ENCODE data around the gene UPB1. TPM values are rescaled to one million over a fixed set of nuclear protein-coding genes. Genes with fewer than 3 reads are reported as not detected.
A peak's percentile ranks its signal among the peaks of the same experiment; 100 is the strongest.

Gene UPB1
- total and polyA plus RNA-seq, 10 of the 15 experiments (the other 5 are each of a cell fraction or from before 2014, with no cell fraction given), result 0.89 to 20.5 (median 3.1) TPM

DNA sequence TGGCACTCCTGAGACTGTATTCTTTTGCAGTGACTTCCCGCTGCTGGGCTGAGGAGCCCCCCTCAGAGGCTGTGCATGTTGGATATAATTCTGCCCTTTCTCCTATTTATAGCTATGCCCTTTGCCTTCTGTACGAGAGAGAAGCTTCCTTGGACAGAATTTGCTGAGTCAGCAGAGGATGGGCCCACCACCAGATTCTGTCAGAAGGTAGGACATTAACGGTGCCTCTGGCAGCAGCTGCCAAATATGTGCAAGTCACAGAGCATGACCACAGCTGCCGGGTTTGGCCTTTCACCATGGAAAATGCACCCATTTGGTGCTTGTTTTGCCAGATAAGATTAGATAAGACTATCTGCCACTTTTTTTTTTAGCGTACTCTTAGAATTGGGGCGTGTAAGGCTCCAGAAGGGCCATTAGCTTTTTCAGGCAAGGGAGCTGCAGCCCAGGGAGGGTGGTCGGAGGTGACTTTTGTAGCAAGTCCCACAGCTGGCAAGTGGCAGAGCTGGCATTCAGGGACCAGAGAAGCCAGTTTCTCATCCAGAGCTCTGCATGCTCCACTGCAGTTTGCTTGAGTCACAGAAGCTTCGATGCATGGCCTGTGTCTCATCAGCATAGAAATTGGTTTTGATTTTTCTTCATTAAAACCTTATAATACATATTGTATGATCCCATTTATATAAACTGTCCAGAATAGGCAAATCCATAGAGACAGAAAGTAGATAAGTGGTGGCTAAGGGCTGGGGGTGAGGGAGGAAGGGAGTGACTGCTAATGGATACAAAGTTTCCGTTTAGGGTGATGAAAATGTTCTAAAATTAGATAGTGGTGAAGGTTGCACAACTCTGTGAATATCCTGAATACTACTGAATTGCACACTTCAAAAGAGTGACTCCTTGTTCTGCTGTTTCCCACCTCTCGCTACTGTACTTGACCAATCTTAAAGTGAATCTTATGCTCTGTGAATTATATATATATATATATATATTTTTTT lies 15.8 kb downstream of the UPB1 start (continued):
- TF ChIP-seq, protein P1, sequence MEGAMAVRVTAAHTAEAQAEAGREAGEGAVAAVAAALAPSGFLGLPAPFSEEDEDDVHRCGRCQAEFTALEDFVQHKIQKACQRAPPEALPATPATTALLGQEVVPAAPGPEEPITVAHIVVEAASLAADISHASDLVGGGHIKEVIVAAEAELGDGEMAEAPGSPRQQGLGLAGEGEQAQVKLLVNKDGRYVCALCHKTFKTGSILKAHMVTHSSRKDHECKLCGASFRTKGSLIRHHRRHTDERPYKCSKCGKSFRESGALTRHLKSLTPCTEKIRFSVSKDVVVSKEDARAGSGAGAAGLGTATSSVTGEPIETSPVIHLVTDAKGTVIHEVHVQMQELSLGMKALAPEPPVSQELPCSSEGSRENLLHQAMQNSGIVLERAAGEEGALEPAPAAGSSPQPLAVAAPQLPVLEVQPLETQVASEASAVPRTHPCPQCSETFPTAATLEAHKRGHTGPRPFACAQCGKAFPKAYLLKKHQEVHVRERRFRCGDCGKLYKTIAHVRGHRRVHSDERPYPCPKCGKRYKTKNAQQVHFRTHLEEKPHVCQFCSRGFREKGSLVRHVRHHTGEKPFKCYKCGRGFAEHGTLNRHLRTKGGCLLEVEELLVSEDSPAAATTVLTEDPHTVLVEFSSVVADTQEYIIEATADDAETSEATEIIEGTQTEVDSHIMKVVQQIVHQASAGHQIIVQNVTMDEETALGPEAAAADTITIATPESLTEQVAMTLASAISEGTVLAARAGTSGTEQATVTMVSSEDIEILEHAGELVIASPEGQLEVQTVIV (IDR thresholded peaks at IDR 0.05; ENCODE audit: borderline replicate concordance, partially characterized antibody), result no peak
- no peak for TF ChIP-seq ZNF622 (IDR thresholded peaks at IDR 0.05)
- no peak for TF ChIP-seq SIN3A (IDR thresholded peaks at IDR 0.05; ENCODE audit: low read depth, low read length)
- TF ChIP-seq RUNX3 (IDR thresholded peaks at IDR 0.05; ENCODE audit: low read length), result peak; percentile 24; the same call in 1 of the 2 replicates
- no peak for TF ChIP-seq FOS (IDR thresholded peaks at IDR 0.05; ENCODE audit: borderline replicate concordance, extremely low read depth, insufficient read length)
- TF ChIP-seq, protein P2, sequence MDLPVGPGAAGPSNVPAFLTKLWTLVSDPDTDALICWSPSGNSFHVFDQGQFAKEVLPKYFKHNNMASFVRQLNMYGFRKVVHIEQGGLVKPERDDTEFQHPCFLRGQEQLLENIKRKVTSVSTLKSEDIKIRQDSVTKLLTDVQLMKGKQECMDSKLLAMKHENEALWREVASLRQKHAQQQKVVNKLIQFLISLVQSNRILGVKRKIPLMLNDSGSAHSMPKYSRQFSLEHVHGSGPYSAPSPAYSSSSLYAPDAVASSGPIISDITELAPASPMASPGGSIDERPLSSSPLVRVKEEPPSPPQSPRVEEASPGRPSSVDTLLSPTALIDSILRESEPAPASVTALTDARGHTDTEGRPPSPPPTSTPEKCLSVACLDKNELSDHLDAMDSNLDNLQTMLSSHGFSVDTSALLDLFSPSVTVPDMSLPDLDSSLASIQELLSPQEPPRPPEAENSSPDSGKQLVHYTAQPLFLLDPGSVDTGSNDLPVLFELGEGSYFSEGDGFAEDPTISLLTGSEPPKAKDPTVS (IDR thresholded peaks at IDR 0.05; ENCODE audit: low read depth, low read length), result no peak
- TF ChIP-seq, protein P3, sequence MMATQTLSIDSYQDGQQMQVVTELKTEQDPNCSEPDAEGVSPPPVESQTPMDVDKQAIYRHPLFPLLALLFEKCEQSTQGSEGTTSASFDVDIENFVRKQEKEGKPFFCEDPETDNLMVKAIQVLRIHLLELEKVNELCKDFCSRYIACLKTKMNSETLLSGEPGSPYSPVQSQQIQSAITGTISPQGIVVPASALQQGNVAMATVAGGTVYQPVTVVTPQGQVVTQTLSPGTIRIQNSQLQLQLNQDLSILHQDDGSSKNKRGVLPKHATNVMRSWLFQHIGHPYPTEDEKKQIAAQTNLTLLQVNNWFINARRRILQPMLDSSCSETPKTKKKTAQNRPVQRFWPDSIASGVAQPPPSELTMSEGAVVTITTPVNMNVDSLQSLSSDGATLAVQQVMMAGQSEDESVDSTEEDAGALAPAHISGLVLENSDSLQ (IDR thresholded peaks at IDR 0.05), result no peak
- no peak for TF ChIP-seq RAD21 (IDR thresholded peaks at IDR 0.05; ENCODE audit: insufficient read depth, low read depth, low read length)
- TF ChIP-seq CEBPB (IDR thresholded peaks at IDR 0.05; ENCODE audit: borderline replicate concordance in 1 of 2, low read depth in 2 of 2, low read length in 2 of 2), result peak in 1 of 2 experiments; percentile 51; a peak in 1 of 4 replicates
- TF ChIP-seq NFYA (IDR thresholded peaks at IDR 0.05; ENCODE audit: borderline replicate concordance, low read depth, low read length), result no peak
- TF ChIP-seq EED (IDR thresholded peaks at IDR 0.05; ENCODE audit: low read depth), result 0 out of 2 replicates have a peak, but pooled peaks have one; percentile 17
- no peak for TF ChIP-seq SMAD5 (IDR thresholded peaks at IDR 0.05; ENCODE audit: low read depth)
- no peak for TF ChIP-seq ZBED1 (IDR thresholded peaks at IDR 0.05; ENCODE audit: borderline replicate concordance)
- TF ChIP-seq HDAC2 (IDR thresholded peaks at IDR 0.05), result no peak
- no peak for TF ChIP-seq SMC3 (IDR thresholded peaks at IDR 0.05; ENCODE audit: borderline replicate concordance, low read length)
- TF ChIP-seq, protein P4, sequence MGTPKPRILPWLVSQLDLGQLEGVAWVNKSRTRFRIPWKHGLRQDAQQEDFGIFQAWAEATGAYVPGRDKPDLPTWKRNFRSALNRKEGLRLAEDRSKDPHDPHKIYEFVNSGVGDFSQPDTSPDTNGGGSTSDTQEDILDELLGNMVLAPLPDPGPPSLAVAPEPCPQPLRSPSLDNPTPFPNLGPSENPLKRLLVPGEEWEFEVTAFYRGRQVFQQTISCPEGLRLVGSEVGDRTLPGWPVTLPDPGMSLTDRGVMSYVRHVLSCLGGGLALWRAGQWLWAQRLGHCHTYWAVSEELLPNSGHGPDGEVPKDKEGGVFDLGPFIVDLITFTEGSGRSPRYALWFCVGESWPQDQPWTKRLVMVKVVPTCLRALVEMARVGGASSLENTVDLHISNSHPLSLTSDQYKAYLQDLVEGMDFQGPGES (IDR thresholded peaks at IDR 0.05), result no peak
- no peak for TF ChIP-seq FOXK2 (IDR thresholded peaks at IDR 0.05)
- no peak for TF ChIP-seq HCFC1 (IDR thresholded peaks at IDR 0.05; ENCODE audit: low read length)

Measured in GM12878 (cell line).